ENCODE results near the gene KIF5A.
A peak's percentile ranks its signal among the peaks of the same experiment; 100 is the strongest.

KIF5A gene

DNA sequence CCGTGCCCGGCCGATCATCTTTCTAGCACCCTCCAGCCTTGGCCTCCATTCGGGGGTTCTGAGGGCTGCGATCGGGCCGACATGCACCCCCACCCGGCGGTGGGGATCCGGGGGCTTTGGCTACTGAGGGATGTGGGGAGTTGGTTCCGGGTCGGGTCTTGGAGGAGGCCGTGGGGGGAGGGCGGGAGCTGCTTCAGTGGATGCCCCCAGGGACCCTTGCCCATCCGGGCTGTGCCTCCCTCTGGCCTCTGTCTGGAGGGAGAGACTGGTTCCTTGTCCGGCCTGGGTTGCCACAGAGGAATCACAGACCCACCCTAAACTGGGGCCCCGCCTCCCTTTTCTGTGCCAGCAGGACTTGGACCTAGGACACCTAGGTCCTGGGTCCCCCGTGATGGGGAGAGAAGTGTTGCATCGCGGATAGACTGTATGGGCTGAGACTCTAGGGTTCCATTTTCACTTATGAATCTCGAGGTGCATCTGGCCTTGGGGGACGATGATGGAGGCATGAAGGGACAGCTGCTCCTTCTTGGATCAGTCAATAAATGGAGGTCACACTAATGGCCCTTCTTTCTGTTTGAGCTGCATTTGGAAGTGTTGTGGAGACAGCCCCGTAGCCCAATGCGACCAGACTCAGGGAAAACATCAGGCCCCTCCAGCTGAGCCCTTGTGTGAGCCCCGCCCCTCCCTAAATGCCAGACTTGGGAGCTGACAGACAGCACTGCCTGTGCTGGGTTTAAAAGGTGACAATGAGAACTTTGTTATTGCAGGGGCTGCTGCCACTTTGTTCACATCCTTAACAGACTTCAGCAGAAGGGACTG, 55.4 kb downstream of the KIF5A start:
- TF ChIP-seq, protein P1, sequence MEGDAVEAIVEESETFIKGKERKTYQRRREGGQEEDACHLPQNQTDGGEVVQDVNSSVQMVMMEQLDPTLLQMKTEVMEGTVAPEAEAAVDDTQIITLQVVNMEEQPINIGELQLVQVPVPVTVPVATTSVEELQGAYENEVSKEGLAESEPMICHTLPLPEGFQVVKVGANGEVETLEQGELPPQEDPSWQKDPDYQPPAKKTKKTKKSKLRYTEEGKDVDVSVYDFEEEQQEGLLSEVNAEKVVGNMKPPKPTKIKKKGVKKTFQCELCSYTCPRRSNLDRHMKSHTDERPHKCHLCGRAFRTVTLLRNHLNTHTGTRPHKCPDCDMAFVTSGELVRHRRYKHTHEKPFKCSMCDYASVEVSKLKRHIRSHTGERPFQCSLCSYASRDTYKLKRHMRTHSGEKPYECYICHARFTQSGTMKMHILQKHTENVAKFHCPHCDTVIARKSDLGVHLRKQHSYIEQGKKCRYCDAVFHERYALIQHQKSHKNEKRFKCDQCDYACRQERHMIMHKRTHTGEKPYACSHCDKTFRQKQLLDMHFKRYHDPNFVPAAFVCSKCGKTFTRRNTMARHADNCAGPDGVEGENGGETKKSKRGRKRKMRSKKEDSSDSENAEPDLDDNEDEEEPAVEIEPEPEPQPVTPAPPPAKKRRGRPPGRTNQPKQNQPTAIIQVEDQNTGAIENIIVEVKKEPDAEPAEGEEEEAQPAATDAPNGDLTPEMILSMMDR (conservative IDR thresholded peaks at IDR 0.05; ENCODE audit: low read depth): no peak
- peak overlapping the region; percentile 72 for H3K27ac ChIP-seq
- CTCF ChIA-PET: interaction anchor here (0.6 to 1.9 kb wide), 6 partner anchors 9 to 50 kb away, joined by 3 to 9 read pairs (median 5); no protein-coding TSS in a partner anchor
- POLR2A ChIA-PET (ENCODE audit: low non-redundant PET): no interaction called here
- no peak for DNase-seq (ENCODE audit: low spot score)

DNA sequence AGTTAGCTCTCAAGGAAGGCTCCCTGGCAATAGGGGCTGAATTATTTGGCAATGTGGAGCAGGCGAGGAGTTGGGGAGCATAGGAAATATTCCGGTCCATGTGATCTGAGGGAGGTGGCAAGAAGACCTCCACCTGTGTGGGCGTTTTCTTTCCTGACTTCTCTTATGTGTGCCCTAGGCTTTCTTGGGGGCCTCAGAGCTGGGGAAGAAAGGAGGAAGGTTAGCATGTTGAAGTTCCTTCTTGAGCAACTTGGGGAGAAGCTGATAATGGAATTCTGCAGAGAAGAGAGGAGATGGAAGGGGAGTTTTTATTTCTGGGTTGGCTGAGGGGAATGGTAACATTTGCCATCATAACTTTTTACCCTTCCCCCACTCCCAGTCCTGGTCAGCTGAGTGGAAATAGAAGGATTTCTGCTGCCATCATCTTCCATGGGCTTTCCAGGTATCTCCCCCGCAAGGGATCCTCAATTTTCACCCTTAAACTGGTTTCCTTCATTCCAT, 56.0 kb downstream of the KIF5A start:
- POLR2A ChIA-PET (ENCODE audit: low non-redundant PET): no interaction called here
- peak overlapping the region; percentile 72 for H3K27ac ChIP-seq
- DNase-seq (ENCODE audit: low spot score): no peak
- CTCF ChIA-PET: interaction anchor here (0.6 to 1.9 kb wide), 7 partner anchors 9 to 130 kb away, joined by 3 to 9 read pairs (median 4); partner anchors contain the start of gene B4GALNT1
- TF ChIP-seq, protein P1 (conservative IDR thresholded peaks at IDR 0.05; ENCODE audit: low read depth): no peak

DNA sequence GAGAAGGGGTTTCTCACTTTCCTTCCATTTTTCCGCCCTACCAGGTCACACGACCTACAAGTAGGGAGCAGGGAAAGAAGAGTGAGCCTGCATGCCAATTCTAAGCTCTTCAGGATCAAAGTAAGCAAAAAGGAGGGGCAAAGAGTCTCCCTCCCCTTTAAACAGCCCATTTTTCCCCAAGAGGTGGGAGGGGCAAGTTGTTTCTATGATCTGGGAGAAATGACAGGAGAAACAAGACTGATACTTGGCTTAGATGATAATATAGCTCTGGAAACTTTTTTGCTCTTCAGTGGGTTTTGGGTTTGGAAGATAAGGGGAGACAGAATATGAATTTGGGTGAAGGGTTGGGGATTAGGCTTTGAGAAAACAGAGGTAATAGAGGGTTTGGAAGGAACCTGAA, 56.6 kb downstream of the KIF5A start:
- ChIA-PET CTCF (interaction anchor here (0.6 to 1.9 kb wide), 5 partner anchors 14 to 129 kb away, joined by 3 to 9 read pairs (median 4); partner anchors contain the start of gene B4GALNT1), POLR2A (ENCODE audit: low non-redundant PET) (no interaction called here)
- TF ChIP-seq, protein P1 (conservative IDR thresholded peaks at IDR 0.05; ENCODE audit: low read depth): no peak
- no peak overlapping the region for H3K27ac ChIP-seq
- no peak for DNase-seq (ENCODE audit: low spot score)

- CTCF ChIA-PET: interaction anchor here (0.7 to 1.9 kb wide), 4 partner anchors 24 to 556 kb away, joined by 3 to 9 read pairs (median 4); partner anchors contain the start of gene B4GALNT1
- POLR2A ChIA-PET (ENCODE audit: low non-redundant PET): no interaction called here
- TF ChIP-seq, protein P1 (conservative IDR thresholded peaks at IDR 0.05; ENCODE audit: low read depth): no peak
- H3K27ac ChIP-seq: no peak overlapping the region
- DNase-seq (ENCODE audit: low spot score): no peak
These were observed 57.0 kb downstream of the KIF5A start for GRCh38 chr12:57606821-57607220.

DNA sequence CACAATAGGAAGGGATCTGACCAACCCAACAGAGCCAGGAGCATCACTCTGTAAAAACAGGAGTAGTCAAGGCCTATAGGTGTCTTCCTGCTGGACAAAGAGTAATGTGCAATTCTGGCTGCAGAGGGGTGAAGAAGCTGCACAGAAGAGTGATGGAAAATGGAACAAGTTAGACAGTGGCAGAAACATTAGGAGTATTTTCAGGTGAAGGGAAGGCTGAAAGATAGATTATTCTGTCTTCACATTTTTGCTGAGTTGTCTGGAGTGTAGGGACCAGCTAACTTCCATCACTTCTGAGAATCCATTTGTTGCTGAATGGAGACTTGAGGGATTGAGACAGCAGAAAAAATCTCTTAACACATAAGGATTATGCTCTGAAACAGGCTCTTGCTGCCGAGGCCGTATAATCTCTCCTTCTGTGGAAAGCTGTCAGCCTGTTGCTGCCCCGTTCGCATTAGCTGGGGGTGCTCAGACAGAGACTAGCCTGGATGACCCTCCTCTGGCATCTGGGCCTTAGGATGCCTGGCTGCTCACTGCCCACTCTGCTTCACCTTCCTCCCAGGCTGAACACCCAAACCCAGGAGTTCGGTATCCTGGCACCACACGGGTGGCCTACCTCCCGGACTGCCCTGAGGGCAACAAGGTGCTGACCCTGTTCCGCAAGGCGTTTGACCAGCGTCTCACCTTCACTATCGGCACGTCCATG, 58.3 kb downstream of the KIF5A start:
- ChIA-PET CTCF (interaction anchor here (0.6 to 1.2 kb wide), 3 partner anchors 14 to 432 kb away, joined by 4 to 14 read pairs (median 6); no protein-coding TSS in a partner anchor), POLR2A (ENCODE audit: low non-redundant PET) (interaction anchor here (0.6 kb wide), 1 partner anchor 40 kb away, joined by 6 read pairs; no protein-coding TSS in a partner anchor)
- DNase-seq (ENCODE audit: low spot score): no peak
- TF ChIP-seq, protein P1 (conservative IDR thresholded peaks at IDR 0.05; ENCODE audit: low read depth): no peak
- H3K27ac ChIP-seq: peak overlapping the region; percentile 43

Data from RWPE1 (cell line).